GM18508 (cell line): ENCODE data around the gene WDR76.
"Not testable (repeated sequence)": the region's sequence is repeated elsewhere in the genome, so short reads cannot be mapped to it uniquely, and the experiment has no call there.

Source experiments
- ATAC-seq: cut with Tn5 transposase; IDR thresholded peaks from one replicate; pipeline ENCODE4 v1.9.1; 2021; ENCODE audit warnings: moderate number of reproducible peaks; ENCODE audit not compliant: insufficient read depth, unreplicated experiment

WDR76 gene

GRCh38 chr15:43815064-43815463 is 11.7 kb upstream of the WDR76 start:
- ATAC-seq, result not testable (repeated sequence)

GRCh38 chr15:43821505-43821904 is 5.3 kb upstream of the WDR76 start:
- no peak for ATAC-seq

GRCh38 chr15:43824302-43825246 is 2.2 kb upstream of the WDR76 start, which contains the start of gene MFAP1:
TSS of gene MFAP1 (minus strand) at chr15:43824690. CDS start at chr15:43824569, 121 bp downstream.
- no peak for ATAC-seq

GRCh38 chr15:43825305-43825704 is 1.5 kb upstream of the WDR76 start:
- not testable (repeated sequence) for ATAC-seq

- ATAC-seq, result no peak
Measured at GRCh38 chr15:43826029-43826507, 734 bp upstream of the WDR76 start.

GRCh38 chr15:43828061-43828657 is 1.4 kb downstream of the WDR76 start:
- no peak for ATAC-seq

- not testable (repeated sequence) for ATAC-seq
Measured at GRCh38 chr15:43829951-43830540, 3.2 kb downstream of the WDR76 start.

- ATAC-seq, result not testable (repeated sequence)
Measured at GRCh38 chr15:43830691-43831275, 4.0 kb downstream of the WDR76 start.

- not testable (repeated sequence) for ATAC-seq
Measured at GRCh38 chr15:43831519-43832052, 4.8 kb downstream of the WDR76 start.

GRCh38 chr15:43832485-43832884 is 5.7 kb downstream of the WDR76 start:
- not testable (repeated sequence) for ATAC-seq

- no peak for ATAC-seq
Measured at GRCh38 chr15:43845421-43845820, 18.6 kb downstream of the WDR76 start.

GRCh38 chr15:43851251-43851650 is 24.4 kb downstream of the WDR76 start:
- no peak for ATAC-seq

GRCh38 chr15:43852607-43853006 is 25.8 kb downstream of the WDR76 start:
- no peak for ATAC-seq

- no peak for ATAC-seq
Measured at GRCh38 chr15:43854801-43855200, 28.0 kb downstream of the WDR76 start.

- no peak for ATAC-seq
Measured at GRCh38 chr15:43859546-43859945, 32.7 kb downstream of the WDR76 start.

GRCh38 chr15:43866636-43867035 is 39.8 kb downstream of the WDR76 start:
- not testable (repeated sequence) for ATAC-seq

GRCh38 chr15:43867096-43867495 is 40.3 kb downstream of the WDR76 start:
- no peak for ATAC-seq

GRCh38 chr15:43868406-43868805 is 41.6 kb downstream of the WDR76 start:
- ATAC-seq, result no peak

- ATAC-seq, result no peak
Measured at GRCh38 chr15:43871835-43872234, 45.0 kb downstream of the WDR76 start.

- ATAC-seq, result no peak
Measured at GRCh38 chr15:43872416-43873020, 45.7 kb downstream of the WDR76 start.
